GM19240 (cell line): ENCODE measurements around the gene ICE2.

Source experiments
- DNase-seq: peaks from one replicate; pipeline ENCODE4 v3.0.0; 2011; ENCODE audit warnings: low spot score; ENCODE audit not compliant: insufficient read length

The ICE2 gene

GRCh38 chr15:60493166-60493565, 14.2 kb upstream of the ICE2 start:
- no peak for DNase-seq

DNA sequence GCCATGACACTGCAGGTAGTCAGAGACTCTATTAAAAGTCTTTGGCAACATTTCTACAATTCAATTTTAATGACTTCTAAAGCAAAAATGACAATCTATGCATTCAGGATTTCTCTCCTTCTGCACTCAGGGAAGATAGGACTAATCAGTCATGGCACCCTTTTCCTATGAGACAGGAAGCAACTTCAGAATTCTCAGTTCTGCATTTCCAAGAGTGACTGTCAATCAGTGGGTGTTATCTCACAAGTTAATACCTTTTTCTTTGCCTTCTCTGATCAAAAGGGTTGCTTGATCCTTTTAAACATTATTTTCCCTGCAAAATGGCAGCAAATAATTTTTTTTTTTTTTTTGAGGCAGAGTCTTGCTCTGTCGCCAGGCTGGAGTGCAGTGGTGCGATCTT, 7.8 kb upstream of the ICE2 start:
- DNase-seq, result no peak

GRCh38 chr15:60485365-60486055, 6.6 kb upstream of the ICE2 start:
- DNase-seq, result no peak

DNA sequence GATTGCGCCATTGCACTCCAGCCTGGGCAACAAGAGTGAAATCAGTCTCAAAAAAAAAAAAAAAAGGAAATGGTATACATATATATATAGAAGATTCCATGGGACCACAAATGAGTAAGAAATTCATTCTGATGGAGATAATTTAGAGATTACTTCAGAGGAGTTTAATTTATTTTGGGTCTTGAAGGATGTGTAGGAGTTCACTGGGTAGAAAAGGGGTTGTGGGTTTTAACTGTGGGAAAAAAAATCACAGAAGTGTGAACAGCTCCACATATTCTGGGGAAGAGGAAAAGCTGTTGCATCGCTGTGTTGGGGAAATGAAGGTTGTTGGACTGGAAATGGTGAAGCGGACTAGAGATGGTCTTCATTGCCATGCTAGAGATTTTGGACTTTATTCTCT, 4.1 kb upstream of the ICE2 start:
- DNase-seq, result no peak

- no peak for DNase-seq
Measured at GRCh38 chr15:60480888-60481287, 1.9 kb upstream of the ICE2 start.

GRCh38 chr15:60480149-60480548, 1.2 kb upstream of the ICE2 start:
- no peak for DNase-seq

GRCh38 chr15:60479361-60480110, 594 bp upstream of the ICE2 start:
- DNase-seq, result no peak

DNA sequence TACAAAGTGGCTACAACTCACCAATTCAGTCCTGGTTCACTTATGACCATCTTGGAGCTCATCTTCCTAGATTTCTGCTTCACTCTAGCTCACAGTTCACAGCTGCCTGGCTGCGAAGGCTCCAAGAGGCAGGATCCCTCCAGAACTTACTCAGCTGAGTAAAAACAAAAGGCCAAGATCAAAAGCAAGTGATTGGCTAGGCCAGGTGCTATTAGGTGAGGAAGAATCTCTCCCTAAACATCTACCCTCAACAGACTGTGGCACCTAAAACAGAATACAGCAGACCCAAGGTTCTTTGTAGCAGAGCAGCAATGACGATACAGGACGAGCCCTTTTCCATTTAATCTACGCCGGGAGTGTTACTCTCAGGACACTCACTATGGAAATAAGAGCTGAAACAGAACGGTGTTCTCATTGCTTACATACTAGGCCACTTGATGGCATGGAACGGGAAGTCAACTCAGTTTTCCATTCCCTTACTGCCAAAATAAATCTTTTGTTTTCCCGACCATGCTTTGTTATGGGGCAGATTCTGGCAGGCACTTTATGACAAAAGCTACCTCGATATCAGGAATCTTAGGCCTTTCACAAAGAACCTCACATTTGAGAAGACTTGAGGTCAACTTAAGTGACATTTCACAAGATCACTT, 901 bp downstream of the ICE2 start:
- DNase-seq, result no peak

DNA sequence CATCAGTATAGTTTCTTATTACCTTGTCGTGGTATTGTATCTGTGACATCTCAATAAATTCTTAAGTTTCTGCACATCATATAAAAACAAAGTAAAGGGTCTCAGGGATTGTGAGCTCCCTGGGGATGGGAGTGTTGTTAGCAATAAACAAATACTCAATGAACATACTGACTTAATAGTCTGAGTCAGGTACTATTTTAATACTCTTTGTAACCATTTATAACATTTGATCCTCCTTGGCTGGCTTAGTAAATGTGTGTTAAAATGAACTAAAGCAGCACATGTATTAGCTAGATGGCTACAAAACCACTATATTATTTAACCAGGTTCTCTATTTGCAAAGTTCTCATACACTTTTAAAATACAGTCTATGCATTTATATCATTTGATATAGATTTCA, 1.8 kb downstream of the ICE2 start:
- no peak for DNase-seq

DNA sequence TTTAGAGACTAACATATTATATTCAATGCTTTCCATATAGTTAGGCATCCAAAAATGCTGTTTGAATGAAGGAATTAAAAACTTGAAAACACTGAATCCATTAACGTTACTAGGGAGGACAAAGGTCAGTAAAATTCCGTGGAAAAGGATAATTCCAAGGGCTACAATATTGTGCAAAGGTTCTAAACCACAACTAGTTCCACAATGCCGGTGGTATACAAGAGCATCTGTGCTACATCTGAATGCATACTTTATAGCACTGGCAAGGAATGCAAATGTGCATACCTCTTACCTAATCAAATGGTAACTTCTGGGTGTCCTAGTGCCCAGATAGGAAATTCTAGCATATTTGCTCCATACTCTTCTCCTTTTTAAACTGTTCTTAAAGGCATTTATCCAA, 2.2 kb downstream of the ICE2 start:
- no peak for DNase-seq

GRCh38 chr15:60473135-60473534, 5.8 kb downstream of the ICE2 start:
- no peak for DNase-seq

GRCh38 chr15:60471314-60471713, 7.6 kb downstream of the ICE2 start:
- DNase-seq, result no peak

DNA sequence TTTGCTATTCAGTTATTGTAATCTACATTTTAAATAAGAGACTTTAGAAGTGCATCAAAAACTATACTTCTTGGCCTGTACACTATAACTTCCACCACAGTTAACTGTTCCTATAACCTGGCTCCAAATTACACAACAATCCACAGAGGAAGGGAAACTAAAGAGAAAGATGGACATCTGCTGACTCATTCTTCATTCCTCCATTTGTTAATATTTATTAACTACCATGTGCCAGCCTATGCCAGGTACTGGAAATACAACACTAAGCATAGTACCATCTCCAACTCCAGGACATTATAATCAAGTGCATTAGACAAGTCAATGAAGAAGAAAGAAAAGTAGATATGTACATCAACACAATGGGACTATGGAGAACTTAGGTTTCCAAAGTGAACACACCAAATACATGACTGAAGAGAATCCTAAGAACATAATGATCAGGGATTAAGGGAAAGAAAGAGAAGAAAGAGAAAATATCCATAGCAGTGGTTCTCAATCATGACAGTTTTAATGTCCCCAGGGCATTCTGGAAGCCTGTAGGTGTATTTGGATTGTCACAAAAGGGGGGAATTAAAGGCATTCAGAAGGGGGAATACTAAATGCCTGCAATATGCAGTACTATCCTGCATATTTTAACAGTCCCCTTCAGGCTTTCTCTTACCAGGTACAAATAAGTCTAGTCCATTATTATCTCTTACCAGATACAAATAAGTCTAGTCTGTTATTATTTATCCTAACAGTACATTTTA, 8.9 kb downstream of the ICE2 start:
- DNase-seq, result no peak

- no peak for DNase-seq
Measured at GRCh38 chr15:60464836-60465630, 13.9 kb downstream of the ICE2 start.

DNA sequence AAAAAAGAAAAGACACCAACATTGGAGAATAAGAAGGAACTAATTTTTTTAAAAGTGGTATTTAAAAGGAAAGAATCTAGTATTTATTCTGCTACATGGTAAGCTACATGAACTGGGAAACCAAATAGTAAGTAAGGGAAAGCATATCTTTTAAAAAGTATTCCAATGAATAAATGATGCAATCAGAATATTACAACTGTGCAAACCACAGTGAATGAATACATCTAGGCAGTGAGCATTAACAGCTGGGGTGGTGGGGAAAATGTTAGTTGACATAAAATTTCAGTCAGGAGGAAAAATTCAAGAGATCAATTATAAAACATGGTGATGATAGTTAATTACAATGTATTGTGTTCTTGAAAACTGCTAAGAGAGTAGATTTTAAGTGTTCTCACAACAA, 16.9 kb downstream of the ICE2 start:
- no peak for DNase-seq

GRCh38 chr15:60460931-60461330, 18.0 kb downstream of the ICE2 start:
- no peak for DNase-seq

DNA sequence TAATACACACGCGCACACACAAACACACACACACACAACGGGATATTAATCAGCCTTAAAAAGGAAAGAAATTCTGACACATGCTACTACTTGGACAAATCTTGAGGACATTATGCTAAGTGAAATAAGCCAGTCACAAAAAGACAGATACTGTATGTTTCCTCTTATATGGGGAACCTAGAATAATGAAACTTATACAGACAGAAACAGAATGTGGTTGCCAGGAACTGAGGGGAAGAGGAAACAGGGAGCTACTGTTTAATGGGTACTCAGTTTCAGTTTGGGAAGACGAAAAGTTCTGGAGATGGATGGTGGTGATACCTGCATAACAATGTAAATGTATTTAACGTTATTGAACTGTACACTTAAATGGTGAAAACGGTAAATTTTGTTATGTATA, 20.2 kb downstream of the ICE2 start:
- DNase-seq, result no peak

DNA sequence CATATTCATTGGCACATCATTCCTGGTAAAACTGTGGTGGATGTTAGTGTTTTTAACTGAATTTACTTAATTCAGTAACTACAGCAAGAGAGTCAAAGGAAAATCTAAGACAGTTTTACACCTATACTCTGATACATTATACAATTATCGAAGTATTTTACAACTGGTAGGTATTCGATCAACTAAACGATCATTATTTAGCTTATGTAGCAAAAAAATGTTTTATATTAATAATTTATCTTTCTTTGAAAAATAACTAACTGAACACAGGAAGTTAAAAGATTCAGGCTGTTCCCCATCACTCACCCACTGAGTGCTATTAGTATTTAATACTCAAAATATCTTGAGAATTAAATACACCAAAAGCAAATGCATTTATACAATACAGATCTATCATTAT, 21.0 kb downstream of the ICE2 start:
- DNase-seq, result no peak

DNA sequence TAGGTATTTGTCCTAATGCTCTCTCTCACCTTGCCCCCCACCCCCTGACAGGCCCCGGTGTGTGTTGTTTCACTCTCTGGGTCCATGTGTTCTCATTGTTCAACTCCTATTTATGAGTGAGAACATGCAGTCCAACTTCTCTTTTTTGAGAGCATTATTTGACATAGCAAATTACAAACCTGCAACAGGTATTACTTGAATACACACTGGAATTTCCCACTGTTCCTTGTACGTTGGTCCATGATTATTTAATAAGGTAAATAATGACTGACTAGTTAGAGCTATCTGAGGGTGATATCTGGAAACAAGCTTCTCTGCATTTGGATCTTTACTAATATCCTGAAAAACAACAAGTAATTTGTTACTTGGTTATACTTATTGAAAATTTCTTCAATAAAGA, 24.1 kb downstream of the ICE2 start:
- DNase-seq, result no peak

DNA sequence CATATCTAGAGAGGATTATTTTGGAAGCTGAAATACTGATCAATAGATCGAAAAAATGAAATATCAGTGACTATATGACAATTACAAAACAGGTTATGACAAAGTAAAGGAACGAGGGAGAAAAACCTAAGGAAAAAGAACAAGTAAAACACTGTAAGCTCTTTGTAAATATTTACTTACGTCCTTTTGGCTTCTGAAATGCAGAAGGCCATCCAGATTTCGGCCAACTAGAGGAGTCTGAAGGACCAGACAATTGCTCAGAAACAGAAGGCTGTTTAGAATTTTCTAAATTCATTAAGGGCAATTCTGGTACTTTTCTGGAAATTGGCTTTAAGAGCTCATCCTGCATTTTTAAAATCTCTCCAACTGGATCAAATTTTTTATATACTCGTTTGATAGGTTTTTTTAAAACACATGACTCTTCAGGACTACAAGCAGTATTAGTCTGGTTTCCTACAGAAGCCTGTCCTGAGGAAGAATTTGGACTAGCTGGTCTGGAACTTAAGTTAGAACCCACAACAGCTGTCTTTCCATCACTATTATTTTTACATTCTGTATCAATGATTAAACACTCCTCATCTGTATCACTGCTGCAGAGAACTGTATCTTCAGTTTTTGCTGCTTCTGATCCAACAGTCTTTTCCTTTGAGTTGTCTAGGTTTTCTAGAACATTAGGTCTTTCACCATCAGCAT, 30.1 kb downstream of the ICE2 start:
- no peak for DNase-seq
